PFSK-1 (cell line): Measurements from ENCODE around the gene MLYCD.

Source experiments
- FOXP2 ChIP-seq: optimal IDR thresholded peaks from 2 replicates; pipeline ENCODE3; 2011; ENCODE audit warnings: borderline replicate concordance, control low read depth, inconsistent platforms; ENCODE audit not compliant: insufficient read depth; ENCODE audit errors: extremely low read length, extremely low read depth
- POLR2AphosphoS5 ChIP-seq: IDR thresholded peaks from 2 replicates; pipeline ENCODE4 v1.6.1; 2012; ENCODE audit warnings: low read depth, mild to moderate bottlenecking, control low read depth, low read length, moderate library complexity
- REST ChIP-seq, 2 experiments: IDR thresholded peaks; 2 replicates each; pipeline versions ENCODE4 v1.6.1 to v1.8.0; 2011 to 2012; ENCODE audit warnings: low read depth in 2 of 2, low read length in 2 of 2, control low read depth in 1 of 2, inconsistent platforms in 1 of 2, mild to moderate bottlenecking in 1 of 2, moderate library complexity in 1 of 2; ENCODE audit not compliant: insufficient read depth in 1 of 2
- SIN3A ChIP-seq: IDR thresholded peaks from 2 replicates; pipeline ENCODE4 v1.6.1; 2012; ENCODE audit warnings: mild to moderate bottlenecking, low read length, moderate library complexity, borderline replicate concordance; ENCODE audit not compliant: insufficient read depth
- TAF1 ChIP-seq: IDR thresholded peaks from 2 replicates; pipeline ENCODE4 v1.6.1; 2012; ENCODE audit warnings: low read length, control low read depth, borderline replicate concordance; ENCODE audit not compliant: insufficient read depth

Gene MLYCD

GRCh38 chr16:83887080-83887479 is 11.8 kb upstream of the MLYCD start:
- no peak for TF ChIP-seq SIN3A
- no peak for TF ChIP-seq TAF1
- TF ChIP-seq REST (IDR thresholded peaks at IDR 0.05; ENCODE audit: insufficient read depth in 1 of 2, low read depth in 2 of 2, low read length in 2 of 2): no peak
- TF ChIP-seq FOXP2: no peak
- no peak for TF ChIP-seq POLR2AphosphoS5

- TF ChIP-seq TAF1 (no peak), SIN3A (no peak), POLR2AphosphoS5 (no peak), REST (IDR thresholded peaks at IDR 0.05; ENCODE audit: insufficient read depth in 1 of 2, low read depth in 2 of 2, low read length in 2 of 2) (no peak), FOXP2 (no peak)
These were observed 11.4 kb upstream of the MLYCD start for GRCh38 chr16:83887564-83887963.

- TF ChIP-seq TAF1 (no peak), FOXP2 (no peak), SIN3A (no peak), REST (IDR thresholded peaks at IDR 0.05; ENCODE audit: insufficient read depth in 1 of 2, low read depth in 2 of 2, low read length in 2 of 2) (no peak), POLR2AphosphoS5 (no peak)
These were observed 10.3 kb upstream of the MLYCD start for GRCh38 chr16:83888672-83889044.

GRCh38 chr16:83890359-83890758 is 8.6 kb upstream of the MLYCD start:
- TF ChIP-seq FOXP2: no peak
- no peak for TF ChIP-seq TAF1
- TF ChIP-seq REST (IDR thresholded peaks at IDR 0.05; ENCODE audit: insufficient read depth in 1 of 2, low read depth in 2 of 2, low read length in 2 of 2): no peak
- TF ChIP-seq SIN3A: no peak
- no peak for TF ChIP-seq POLR2AphosphoS5

GRCh38 chr16:83891742-83892141 is 7.2 kb upstream of the MLYCD start:
- TF ChIP-seq POLR2AphosphoS5 (no peak), REST (IDR thresholded peaks at IDR 0.05; ENCODE audit: insufficient read depth in 1 of 2, low read depth in 2 of 2, low read length in 2 of 2) (no peak), SIN3A (no peak), TAF1 (no peak), FOXP2 (no peak)
